WERI-Rb-1 (cell line): ENCODE data around the gene COMMD10.

Experiments used
- DNase-seq: peaks from one replicate; pipeline ENCODE4 v3.0.0-alpha.2; 2020
- H3K27ac ChIP-seq: fragments of 250-450 bp; sonication (Bioruptor Pico); 2 replicates; pipeline ENCODE4 v1.5.1; 2020; ENCODE audit warnings: mild to moderate bottlenecking, moderate library complexity
- H3K27me3 ChIP-seq: fragments of 250-450 bp; sonication (Bioruptor Pico); 2 replicates; pipeline ENCODE4 v1.5.1; 2021; ENCODE audit warnings: mild to moderate bottlenecking, low read depth, moderate library complexity; ENCODE audit not compliant: insufficient read depth, severe bottlenecking
- H3K36me3 ChIP-seq: fragments of 250-450 bp; sonication (Bioruptor Pico); 2 replicates; pipeline ENCODE4 v1.5.1; 2020; ENCODE audit warnings: mild to moderate bottlenecking, moderate library complexity
- H3K4me3 ChIP-seq: 2 replicates; pipeline ENCODE4 v1.5.1; 2011; ENCODE audit warnings: low read depth, mild to moderate bottlenecking, control low read depth, low read length
- H3K9me3 ChIP-seq: fragments of 250-450 bp; sonication (Bioruptor Pico); 2 replicates; pipeline ENCODE4 v1.5.1; 2021; ENCODE audit warnings: mild to moderate bottlenecking, moderate library complexity; ENCODE audit not compliant: severe bottlenecking
- CTCF ChIP-seq: IDR thresholded peaks from 2 replicates; pipeline ENCODE4 v1.5.1; 2011; ENCODE audit warnings: low read depth, mild to moderate bottlenecking, control low read depth, inconsistent platforms, low read length

Gene COMMD10

GRCh38 chr5:116272281-116272941, 187.6 kb downstream of the COMMD10 start:
- H3K9me3 ChIP-seq = no peaks in the 10 kb centered on the region
- no peak overlapping the region for H3K27ac ChIP-seq
- H3K36me3 ChIP-seq = no peaks in the 10 kb centered on the region
- H3K4me3 ChIP-seq = no peak overlapping the region
- TF ChIP-seq CTCF = no peak
- DNase-seq = no peak
- H3K27me3 ChIP-seq = no peaks in the 10 kb centered on the region

- Histone ChIP-seq H3K27ac (no peak overlapping the region), H3K9me3 (no peaks in the 10 kb centered on the region), H3K36me3 (no peaks in the 10 kb centered on the region), H3K27me3 (no peaks in the 10 kb centered on the region), H3K4me3 (no peak overlapping the region)
- no peak for DNase-seq
- TF ChIP-seq CTCF = no peak
Observed at GRCh38 chr5:116273448-116274242, 188.8 kb downstream of the COMMD10 start.

GRCh38 chr5:116274251-116274650, 189.4 kb downstream of the COMMD10 start:
- Histone ChIP-seq H3K36me3 (no peaks in the 10 kb centered on the region), H3K27ac (no peak overlapping the region), H3K27me3 (no peaks in the 10 kb centered on the region), H3K9me3 (no peaks in the 10 kb centered on the region), H3K4me3 (no peak overlapping the region)
- TF ChIP-seq CTCF = no peak
- DNase-seq = no peak

- Histone ChIP-seq H3K9me3 (no peaks in the 10 kb centered on the region), H3K27ac (no peak overlapping the region), H3K4me3 (no peak overlapping the region), H3K36me3 (no peaks in the 10 kb centered on the region), H3K27me3 (no peaks in the 10 kb centered on the region)
- DNase-seq = no peak
- TF ChIP-seq CTCF = no peak
Observed at GRCh38 chr5:116275282-116275681, 190.5 kb downstream of the COMMD10 start.

- Histone ChIP-seq H3K36me3 (no peaks in the 10 kb centered on the region), H3K27me3 (no peaks in the 10 kb centered on the region), H3K9me3 (no peaks in the 10 kb centered on the region), H3K4me3 (no peak overlapping the region), H3K27ac (no peak overlapping the region)
- DNase-seq = no peak
- TF ChIP-seq CTCF = no peak
Observed at GRCh38 chr5:116276952-116277351, 192.1 kb downstream of the COMMD10 start.
